GM18526 (cell line): ENCODE measurements around the gene XYLT2.

Experiments
- POLR2A ChIP-seq: IDR thresholded peaks from 3 replicates; pipeline ENCODE4 v1.6.1; 2011; ENCODE audit not compliant: insufficient read length; ENCODE audit errors: extremely low read depth

XYLT2 gene

DNA sequence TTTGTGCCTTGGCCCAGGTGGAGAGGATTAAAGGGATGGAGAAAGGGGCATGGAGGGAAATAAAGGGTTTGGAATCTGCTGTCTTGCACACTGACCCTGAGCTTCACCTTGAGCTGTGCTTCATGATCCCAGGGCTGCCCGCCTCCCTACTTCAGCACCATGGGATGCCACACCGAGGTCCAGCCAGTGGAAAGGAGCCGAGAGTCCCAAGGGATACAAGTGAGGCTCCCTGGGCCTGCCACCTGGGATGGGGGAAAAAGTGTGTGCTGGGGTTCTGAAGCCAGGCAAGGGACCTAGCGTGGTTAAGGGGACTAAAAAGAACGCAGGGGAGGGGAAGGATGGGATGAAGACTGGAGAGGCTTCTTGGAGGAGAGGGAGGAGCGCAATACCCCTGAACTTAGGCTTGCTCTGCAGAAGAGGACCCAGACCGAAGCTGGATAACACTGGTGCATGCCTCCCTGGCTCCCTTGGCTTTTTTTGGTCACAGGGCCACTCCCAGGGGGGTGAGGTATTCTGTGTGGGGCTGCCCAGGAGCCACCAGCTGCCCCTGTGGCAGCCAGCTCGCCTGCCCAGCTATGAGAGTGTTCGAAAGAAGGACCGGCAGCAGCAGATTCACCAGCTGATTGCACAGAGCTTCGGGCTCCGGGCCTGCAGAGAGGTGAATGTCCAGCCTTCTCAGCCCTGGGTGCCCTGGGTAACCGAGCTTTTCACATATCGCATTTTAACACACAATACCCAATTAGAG is 19.9 kb downstream of the XYLT2 start:
- no peak for TF ChIP-seq POLR2A

DNA sequence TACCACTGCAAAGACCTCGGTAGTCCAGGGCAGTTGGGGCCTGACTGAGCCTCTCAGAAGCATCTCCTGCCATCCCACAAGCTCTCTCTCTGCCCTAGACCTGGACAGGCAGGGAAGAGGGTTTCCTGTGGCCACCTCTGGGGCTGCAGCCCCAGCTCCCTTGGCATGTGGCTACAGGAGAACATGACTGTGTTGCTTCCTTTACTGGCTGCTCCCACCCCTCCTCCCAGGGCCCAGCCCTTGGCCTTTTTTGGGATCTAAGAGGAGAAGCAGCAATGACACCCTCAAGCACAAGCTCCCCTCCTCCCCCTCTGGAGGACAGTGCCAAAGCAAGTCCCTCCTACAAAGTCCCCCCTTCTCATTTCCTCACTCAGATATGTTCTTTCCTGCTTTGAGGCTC is 21.5 kb downstream of the XYLT2 start:
- TF ChIP-seq POLR2A, result no peak

- no peak for TF ChIP-seq POLR2A
Observed at GRCh38 chr17:50370052-50370451, 24.1 kb downstream of the XYLT2 start.

DNA sequence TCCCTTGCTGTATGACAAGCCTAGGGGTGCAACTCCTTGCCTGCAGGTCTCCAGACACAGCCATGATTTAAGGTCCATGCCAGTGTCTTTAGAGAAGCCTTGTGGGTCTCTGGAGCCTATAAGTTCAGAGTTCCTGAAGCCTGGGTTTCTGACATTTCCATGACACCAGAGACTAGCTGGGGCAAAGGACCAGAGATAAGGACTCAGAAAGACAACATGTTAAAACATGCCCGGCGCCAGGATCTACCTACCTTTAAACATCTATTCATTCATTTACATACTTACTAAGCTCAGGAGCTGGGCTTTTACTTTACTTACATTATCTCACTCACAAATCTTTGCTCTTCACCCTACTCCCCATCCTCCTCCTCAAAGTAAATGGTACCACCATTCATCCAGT is 25.6 kb downstream of the XYLT2 start:
- no peak for TF ChIP-seq POLR2A

DNA sequence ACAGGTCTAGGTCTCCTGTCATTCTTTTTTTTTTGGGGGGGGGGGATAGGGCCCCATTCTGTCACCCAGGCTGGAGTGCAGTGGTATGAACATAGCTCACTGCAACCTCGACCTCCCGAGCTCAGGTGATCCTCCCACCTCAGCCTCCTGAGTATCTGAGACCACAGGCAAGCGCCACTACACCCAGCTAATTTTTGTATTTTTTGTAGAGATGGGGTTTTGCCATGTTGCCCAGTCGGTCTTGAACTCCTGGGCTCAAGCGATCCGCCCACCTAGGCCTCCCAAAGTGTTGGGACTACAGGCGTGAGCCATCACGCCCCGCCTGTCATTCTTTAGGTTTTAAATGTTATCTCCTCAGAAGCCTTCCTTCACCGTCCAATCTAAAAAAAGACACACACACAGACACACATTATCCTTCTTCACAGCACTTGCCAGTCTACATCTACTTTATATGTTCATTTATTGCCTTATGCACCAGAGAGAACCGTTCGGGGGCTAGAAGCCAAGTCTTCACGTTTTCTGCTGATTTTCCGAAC is 26.4 kb downstream of the XYLT2 start:
- no peak for TF ChIP-seq POLR2A

GRCh38 chr17:50372758-50373556 is 27.0 kb downstream of the XYLT2 start, which contains the start of the genes EME1 and MRPL27:
EME1 (plus strand) TSS chr17:50373229; CDS start chr17:50375209, 1,980 bp downstream.
MRPL27 (minus strand) TSS chr17:50373184; CDS start chr17:50373170, 14 bp downstream.
- TF ChIP-seq POLR2A, result peak; percentile 87

GRCh38 chr17:50373705-50374104 is 27.8 kb downstream of the XYLT2 start:
- no peak for TF ChIP-seq POLR2A

- no peak for TF ChIP-seq POLR2A
Observed at GRCh38 chr17:50375858-50376538, 30.1 kb downstream of the XYLT2 start.

DNA sequence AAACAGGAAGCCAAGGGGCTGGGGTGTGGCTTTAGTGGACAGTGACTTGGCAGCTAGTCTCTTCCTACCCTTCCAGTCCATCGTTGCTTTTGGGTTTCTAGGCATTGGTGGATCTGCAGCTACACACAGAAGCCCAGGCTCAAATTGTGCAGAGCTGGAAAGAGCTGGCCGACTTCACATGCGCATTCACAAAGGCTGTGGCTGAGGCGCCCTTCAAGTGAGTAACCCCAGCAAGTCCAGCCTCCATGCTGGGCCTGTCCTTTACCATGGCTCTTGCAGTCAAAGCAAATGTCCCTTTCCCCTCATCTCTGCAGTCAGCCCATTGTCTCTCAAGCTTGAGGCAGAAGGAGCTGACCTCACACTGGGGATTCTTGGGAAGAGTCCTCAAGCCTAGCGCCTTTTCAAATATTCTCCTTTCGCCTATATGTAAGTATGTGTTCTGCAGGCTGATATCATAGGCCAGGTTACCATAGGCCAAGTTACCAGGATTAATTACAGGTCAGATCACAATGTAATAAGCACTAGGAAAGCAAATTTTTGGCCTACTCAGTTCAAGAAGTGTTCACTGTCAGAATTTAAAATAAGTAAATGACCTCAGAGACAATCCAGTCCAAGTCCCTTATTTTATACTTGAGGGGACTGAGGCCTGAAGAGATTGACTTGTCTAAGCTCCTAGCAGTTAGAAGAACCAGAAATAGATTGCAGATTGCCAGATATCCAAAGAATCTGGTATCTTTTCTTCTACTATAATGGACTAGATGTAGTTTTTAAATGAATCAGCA is 33.6 kb downstream of the XYLT2 start:
- no peak for TF ChIP-seq POLR2A

GRCh38 chr17:50380369-50381259 is 34.7 kb downstream of the XYLT2 start:
- TF ChIP-seq POLR2A, result no peak

- TF ChIP-seq POLR2A, result no peak
Observed at GRCh38 chr17:50381260-50381815, 35.4 kb downstream of the XYLT2 start.

GRCh38 chr17:50381920-50382319 is 36.0 kb downstream of the XYLT2 start:
- no peak for TF ChIP-seq POLR2A

- TF ChIP-seq POLR2A, result no peak
Observed at GRCh38 chr17:50382931-50383330, 37.0 kb downstream of the XYLT2 start.
